Heart right ventricle (tissue), 16 donors: ENCODE data around the gene HOXD11. TPM values are rescaled to one million over a fixed set of nuclear protein-coding genes. Genes with fewer than 3 reads are reported as not detected.
A peak's percentile ranks its signal among the peaks of the same experiment; 100 is the strongest.

Source experiments
- ATAC-seq, 8 donors: fragments of 200-7000 bp; cut with Tn5 transposase; one replicate each; pipeline ENCODE4 v1.9.1; 2020; ENCODE audit warnings: mild to moderate bottlenecking in 8 of 8, moderate library complexity in 8 of 8, moderate number of reproducible peaks in 1 of 8
- DNase-seq, 2 donors: peaks; one replicate each; pipeline ENCODE4 v3.0.0-alpha.2; 2020
- H3K27ac ChIP-seq, 10 donors: fragments of 200-600 bp; sonication (generic) in 2 of 10; one replicate each; pipeline versions ENCODE4 v1.5.0 to v1.8.0; 2020 to 2022; ENCODE audit warnings: mild to moderate bottlenecking in 3 of 10
- H3K27me3 ChIP-seq, 7 donors: fragments of 200-600 bp; one replicate each; pipeline ENCODE4 v1.8.0; 2021 to 2022; ENCODE audit warnings: mild to moderate bottlenecking in 2 of 7
- H3K36me3 ChIP-seq, 9 donors: fragments of 200-600 bp; sonication (generic) in 1 of 9; one replicate each; pipeline versions ENCODE4 v1.5.0 to v1.8.0; 2020 to 2022; ENCODE audit warnings: mild to moderate bottlenecking in 2 of 9
- H3K4me1 ChIP-seq, 9 donors: fragments of 200-600 bp; sonication (generic) in 1 of 9; one replicate each; pipeline versions ENCODE4 v1.5.0 to v1.8.0; 2020 to 2022; ENCODE audit warnings: mild to moderate bottlenecking in 4 of 9
- H3K4me3 ChIP-seq, 10 donors: fragments of 200-600 bp; sonication (generic) in 2 of 10; one replicate each; pipeline versions ENCODE4 v1.5.0 to v1.8.0; 2020 to 2022; ENCODE audit warnings: mild to moderate bottlenecking in 7 of 10, moderate library complexity in 2 of 10
- H3K9me3 ChIP-seq, 11 donors: fragments of 200-600 bp in 10 of 11; sonication (generic) in 2 of 11; one replicate each; pipeline versions ENCODE4 v1.5.0 to v1.8.0; 2013 to 2022; ENCODE audit warnings: mild to moderate bottlenecking in 2 of 11, control low read depth in 1 of 11, moderate library complexity in 1 of 11
- CTCF ChIP-seq, 9 donors: fragments of 200-600 bp; sonication (generic) in 2 of 9; IDR thresholded peaks; one replicate each; pipeline versions ENCODE4 v1.5.0 to v1.8.0; 2021 to 2022; ENCODE audit warnings: antibody characterized with exemption in 9 of 9, mild to moderate bottlenecking in 5 of 9, moderate library complexity in 1 of 9
- WGBS, 2 donors: extraction: QIAGEN DNeasy Blood & Tissue Kit; methylation state at CpG; one replicate each; pipeline ENCODE4 v1.1.7; 2013; ENCODE audit warnings: inconsistent platforms in 1 of 2; 5-methylcytosine and 5-hydroxymethylcytosine counted together
- intact Hi-C, 10 donors: fragments of 100-400 bp; cut with DNase I; formaldehyde crosslinking; loops; one replicate each; pipeline versions ENCODE4 v1.11.1 to v1.14.2; 2022
- polyA plus RNA-seq, 2 donors: library from polyadenylated mRNA; stranded (reverse); fragments of 200-250 nt; gene quantifications; one replicate each; pipeline ENCODE4 v1.2.3, GENCODE V29; 2013
- total RNA-seq, 10 donors: library from RNA; stranded (reverse); fragmentation: NEBNext Ultra II Directional in 3 of 10; extraction: Animal tissue kit (Norgen Biotek cat#: 25700) in 3 of 10; gene quantifications; one replicate each; pipeline versions ENCODE4 v1.2.1 to v1.2.4, GENCODE V29; 2021 to 2023
- donor health status: Arrhythmogenic right ventricular cardiomyopathy.
- donor health status: ischemic (EF 13 %, LVEDD 7.1; RV severe dilation, severe dysfunction).
- donor health status: healthy with polysubstance abuse.
- donor health status: DM: no; HTN: yes; CAD: no.
- donor health status: DM: no; HTN: no; CAD: no.
- donor health status: ischemic (EF 25% LVEDD 6.9; RV normal size, moderate dysfunction).
- donor health status: ischemic (EF 25% LVEDD 5.7; RV mildly dilated, moderate dysfunction).
- donor health status: healthy.
- donor health status: DM: yes; HTN: yes; CAD: no.
- donor health status: Ischemic cardiomyopathy.
- donor health status: ischemic (EF 35%, LVEDD 5.7; RV mildly dilated, moderate dysfunction).
- donor health status: nonischemic (EF 11% LVEDD 7.7; RV severe dilation, severe dysfunction).
- donor health status: DM: yes; HTN: yes; CAD: no.
- donor health status: PGD.
- donor health status: ischemic (EF 29% LVEDD 5.4; RV normal size, mild dysfunction).
- donor health status: nonischemic (EF 23%, LVEDD 6.1; RV moderate dilation, normal function).

HOXD11 gene
- total and polyA plus RNA-seq, 12 donors, result not detected

GRCh38 chr2:176095421-176095820 is 11.7 kb upstream of the HOXD11 start:
- no peaks in the 10 kb centered on the region for H3K36me3 ChIP-seq
- ATAC-seq, result no peak
- intact Hi-C loops, result loop anchor here in 5 of 10 donors (2.0 to 5.0 kb wide), 3 partner anchors 681 to 843 kb away; no protein-coding TSS in a partner anchor
- no peak overlapping the region for H3K27ac ChIP-seq
- peaks cover 0 to 40% (median 28%) of the 10 kb centered on the region in 9 donors for H3K4me1 ChIP-seq
- no peak overlapping the region for H3K4me3 ChIP-seq
- no peak for TF ChIP-seq CTCF (IDR thresholded peaks at IDR 0.05)
- H3K27me3 ChIP-seq, result peaks cover 65 to 100% (median 100%) of the 10 kb centered on the region in 7 donors
- no peaks in the 10 kb centered on the region for H3K9me3 ChIP-seq
- 8 to 13% methylated on average over 5 of the region's 5 CpGs for WGBS, 2 donors
- no peak for DNase-seq

- 4 to 9% methylated on average over 16 of the region's 16 CpGs for WGBS, 2 donors
- Histone ChIP-seq H3K4me1 (peaks cover 0 to 40% (median 28%) of the 10 kb centered on the region in 9 donors), H3K4me3 (peak overlapping the region in 8 of 10 donors; percentile 16 to 53 (median 44)), H3K36me3 (no peaks in the 10 kb centered on the region), H3K27ac (no peak overlapping the region), H3K27me3 (peaks cover 74 to 100% (median 100%) of the 10 kb centered on the region in 7 donors), H3K9me3 (no peaks in the 10 kb centered on the region)
- intact Hi-C loops, result loop anchor here in 4 of 10 donors (2.0 to 5.0 kb wide), 3 partner anchors 729 to 844 kb away; no protein-coding TSS in a partner anchor
- no peak for TF ChIP-seq CTCF (IDR thresholded peaks at IDR 0.05)
- ATAC-seq (no peak), DNase-seq (no peak)
Measured at GRCh38 chr2:176096243-176096985, 10.7 kb upstream of the HOXD11 start.

GRCh38 chr2:176096986-176097819 is 9.9 kb upstream of the HOXD11 start:
- no peaks in the 10 kb centered on the region for H3K9me3 ChIP-seq
- H3K36me3 ChIP-seq, result no peaks in the 10 kb centered on the region
- WGBS, 2 donors, result 2% methylated on average over 45 of the region's 45 CpGs
- peaks cover 71 to 100% (median 100%) of the 10 kb centered on the region in 7 donors for H3K27me3 ChIP-seq
- H3K4me1 ChIP-seq, result peaks cover 0 to 40% (median 25%) of the 10 kb centered on the region in 9 donors
- H3K27ac ChIP-seq, result no peak overlapping the region
- intact Hi-C loops, result loop anchor here in 4 of 10 donors (2.0 to 5.0 kb wide), 3 partner anchors 730 to 845 kb away; no protein-coding TSS in a partner anchor
- TF ChIP-seq CTCF (IDR thresholded peaks at IDR 0.05), result peak; percentile 67 to 87 (median 83)
- peak; percentile 53 to 93 (median 86) for ATAC-seq
- H3K4me3 ChIP-seq, result peak overlapping the region; percentile 6 to 53 (median 42)
- peak; percentile 44 to 63 for DNase-seq

DNA sequence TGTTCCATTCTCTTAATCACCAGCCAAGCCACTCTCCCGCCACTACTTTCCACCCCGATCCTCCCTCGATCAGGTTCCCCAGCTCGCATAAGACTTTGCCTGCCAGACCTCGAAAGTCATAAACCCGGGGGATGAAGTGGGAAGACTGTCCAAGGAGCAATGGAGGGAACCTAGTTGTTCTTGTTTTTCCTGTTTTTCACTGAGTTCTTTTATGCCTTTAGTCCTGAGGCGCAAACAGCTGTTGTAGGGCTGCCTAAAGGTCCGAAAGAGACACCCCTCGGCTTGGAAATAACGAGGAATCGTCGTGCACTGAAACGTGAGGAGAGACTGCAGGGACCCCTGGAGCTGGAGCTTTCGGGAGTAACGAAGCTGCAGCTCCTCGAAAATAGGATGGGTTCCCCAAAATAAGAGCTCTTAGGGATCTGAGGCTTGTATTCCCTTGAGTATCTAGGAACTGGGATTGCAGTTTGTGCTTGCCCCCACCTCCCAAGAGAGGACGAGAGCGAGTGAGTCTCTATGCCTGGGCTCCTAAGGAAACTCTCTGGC is 9.2 kb upstream of the HOXD11 start:
- DNase-seq, result no peak
- no peak overlapping the region for H3K27ac ChIP-seq
- peaks cover 0 to 40% (median 25%) of the 10 kb centered on the region in 9 donors for H3K4me1 ChIP-seq
- 3% methylated on average over 18 of the region's 18 CpGs for WGBS, 2 donors
- intact Hi-C loops, result loop anchor here in 4 of 10 donors (2.0 to 5.0 kb wide), 3 partner anchors 731 to 846 kb away; no protein-coding TSS in a partner anchor
- no peak for ATAC-seq
- H3K36me3 ChIP-seq, result no peaks in the 10 kb centered on the region
- no peaks in the 10 kb centered on the region for H3K9me3 ChIP-seq
- no peak for TF ChIP-seq CTCF (IDR thresholded peaks at IDR 0.05)
- peaks cover 69 to 100% (median 100%) of the 10 kb centered on the region in 7 donors for H3K27me3 ChIP-seq
- peak overlapping the region in 5 of 10 donors; percentile 28 to 47 (median 43) for H3K4me3 ChIP-seq
